HG02981 (cell line): ENCODE data around the gene PLAGL1.

ENCODE experiments used
- ATAC-seq: cut with Tn5 transposase; IDR thresholded peaks from one replicate; pipeline ENCODE4 v1.9.1; 2021; ENCODE audit warnings: mild to moderate bottlenecking, moderate library complexity; ENCODE audit not compliant: unreplicated experiment

The PLAGL1 gene

DNA sequence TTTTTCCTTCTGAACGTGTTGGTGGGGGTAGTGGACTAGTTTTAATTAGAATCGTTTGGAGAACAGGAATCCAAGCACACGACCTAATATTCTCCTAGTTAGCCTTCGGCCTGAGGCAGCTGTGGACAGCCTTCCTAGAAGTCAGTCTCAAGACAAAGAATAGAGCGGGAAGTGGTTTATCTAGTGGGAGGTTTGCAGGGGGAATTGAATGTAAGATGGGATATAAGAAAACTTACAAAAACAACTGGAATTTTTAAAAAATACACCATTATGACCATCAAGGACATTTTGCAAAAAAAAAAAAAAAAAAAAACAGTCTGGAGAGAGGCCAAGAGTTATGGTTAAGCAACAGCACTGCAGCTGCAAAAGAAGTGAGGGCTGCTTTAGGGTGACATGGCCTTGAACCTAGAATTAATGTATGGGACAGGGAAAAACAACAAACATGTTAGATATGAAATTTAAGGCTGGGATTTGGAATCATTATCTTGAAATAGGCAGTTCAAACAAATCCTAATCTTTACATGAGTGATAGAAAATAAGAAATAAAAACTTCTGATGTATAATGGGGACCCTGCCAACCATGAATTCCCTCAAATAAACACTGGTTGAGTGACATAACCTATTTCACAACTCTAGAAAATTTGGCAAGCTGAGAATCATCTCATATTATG is 40.2 kb downstream of the PLAGL1 start:
- no peak for ATAC-seq

DNA sequence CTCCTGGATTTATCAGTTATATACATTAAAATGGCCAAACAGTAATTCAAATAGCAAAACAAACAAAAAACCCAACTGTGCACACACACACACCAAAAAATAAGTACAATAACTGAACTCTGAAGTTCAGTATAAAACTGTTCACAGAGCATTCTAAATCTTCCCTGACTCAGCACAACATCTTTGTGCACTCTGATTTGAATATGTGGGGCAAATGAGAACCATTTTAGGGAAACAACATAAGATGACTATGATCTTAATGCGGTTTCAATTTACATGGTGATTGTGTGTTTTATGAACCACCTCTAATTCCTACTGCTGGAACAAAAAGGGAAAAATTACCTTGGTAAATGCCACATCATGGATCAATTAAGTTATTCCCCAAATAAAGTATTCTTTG is 41.7 kb downstream of the PLAGL1 start:
- ATAC-seq = no peak

- ATAC-seq = no peak
These were observed 42.4 kb downstream of the PLAGL1 start for GRCh38 chr6:143965503-143966171.

DNA sequence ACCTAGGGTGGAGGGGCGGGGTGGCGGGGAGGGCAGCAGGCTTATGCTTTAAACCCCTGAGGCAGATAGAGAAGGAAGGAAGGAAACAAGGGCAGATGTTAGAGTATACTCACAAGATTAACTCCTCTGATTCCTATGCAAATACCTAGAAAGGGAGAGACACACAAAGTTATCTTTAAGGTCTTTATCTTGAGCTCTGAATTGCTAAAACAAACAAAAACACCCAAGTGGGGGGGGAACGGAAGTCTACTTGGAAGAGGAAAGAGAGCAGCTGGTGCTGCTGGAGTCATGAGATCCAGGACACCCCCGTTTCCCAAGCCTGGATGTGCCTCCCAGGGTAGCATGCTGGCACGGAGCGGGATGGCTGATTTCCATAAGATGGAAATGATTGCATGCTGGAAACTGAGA is 43.4 kb downstream of the PLAGL1 start:
- ATAC-seq = no peak

DNA sequence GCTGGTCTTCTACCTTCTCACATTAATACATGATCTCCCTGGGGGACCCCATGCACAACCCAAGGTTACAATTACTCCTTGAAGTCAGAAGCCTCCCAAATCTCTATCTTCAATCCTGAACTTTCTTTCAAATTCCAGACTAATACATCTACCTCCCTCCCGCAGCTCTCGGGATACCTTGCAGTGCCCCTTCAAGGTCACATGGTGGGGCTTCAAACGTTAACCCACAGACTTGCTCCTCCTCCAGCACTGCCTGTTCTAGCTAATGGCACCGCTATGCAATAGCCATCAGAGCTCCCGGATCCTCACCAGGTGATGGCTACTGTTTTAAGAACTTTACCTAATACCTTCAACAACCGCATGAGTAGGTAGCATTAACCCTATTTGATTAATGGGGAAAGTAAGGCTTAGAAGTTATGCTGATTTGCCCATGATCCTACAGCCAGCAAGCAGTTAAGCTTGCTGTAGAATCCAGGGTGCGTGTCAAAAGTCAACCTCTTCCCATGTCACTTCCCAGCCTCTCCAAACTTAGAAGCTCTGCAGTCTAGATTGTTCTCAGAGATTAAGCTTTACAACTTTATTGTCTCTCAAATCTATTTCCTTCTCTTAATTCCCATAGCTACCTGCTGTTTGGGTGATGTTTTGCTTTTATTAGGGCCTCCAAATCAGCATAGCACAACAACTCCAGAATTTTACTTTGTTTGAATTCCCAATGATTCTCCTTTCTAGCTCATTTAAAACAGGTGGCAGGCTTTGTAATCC is 44.7 kb downstream of the PLAGL1 start:
- ATAC-seq = no peak

DNA sequence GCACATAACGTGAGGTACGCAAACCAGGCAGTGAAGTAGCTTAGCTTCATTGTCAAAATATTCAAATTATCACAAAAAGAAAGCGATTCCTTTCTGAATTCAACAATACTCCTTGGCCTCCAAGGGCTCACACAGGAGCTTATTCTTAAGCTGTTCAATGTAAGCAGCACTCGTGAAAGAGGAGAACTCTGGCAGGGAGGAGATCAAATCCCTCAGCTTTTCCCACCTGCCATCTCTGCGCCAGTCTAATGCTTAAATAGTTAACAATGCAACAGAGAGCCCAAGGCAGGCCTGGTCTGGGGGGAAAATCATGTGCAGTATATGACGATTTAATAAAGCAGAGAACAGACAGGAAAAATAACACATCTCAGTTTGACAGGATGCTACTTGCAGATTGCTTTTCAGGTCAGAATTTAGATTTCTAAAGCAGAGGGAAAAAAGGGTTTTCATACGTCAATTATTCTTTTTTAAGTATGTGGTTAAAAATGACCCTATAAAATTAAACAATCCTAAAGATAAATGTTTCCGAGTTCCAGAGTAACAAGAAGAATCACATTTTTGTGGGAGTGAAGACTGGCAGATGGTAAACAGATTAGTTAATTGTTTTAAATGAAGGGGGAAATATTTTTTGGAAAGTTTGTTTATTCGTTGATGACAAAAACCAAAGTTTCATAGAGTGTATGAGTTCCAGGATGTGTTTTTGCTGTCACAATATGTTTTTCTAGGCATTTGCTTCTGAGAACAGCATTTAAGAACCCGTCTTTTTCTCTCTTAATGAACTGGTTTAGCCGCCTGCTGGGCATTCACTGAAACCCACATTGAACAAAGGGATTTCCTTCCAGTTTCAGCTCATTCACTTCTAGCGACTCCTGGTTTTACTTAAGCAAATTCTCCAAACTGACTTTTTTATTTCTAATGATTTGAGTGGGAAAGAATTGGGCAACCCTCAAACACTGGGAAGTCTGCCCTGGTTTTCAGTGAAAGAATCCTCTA is 45.9 kb downstream of the PLAGL1 start:
- ATAC-seq = no peak

DNA sequence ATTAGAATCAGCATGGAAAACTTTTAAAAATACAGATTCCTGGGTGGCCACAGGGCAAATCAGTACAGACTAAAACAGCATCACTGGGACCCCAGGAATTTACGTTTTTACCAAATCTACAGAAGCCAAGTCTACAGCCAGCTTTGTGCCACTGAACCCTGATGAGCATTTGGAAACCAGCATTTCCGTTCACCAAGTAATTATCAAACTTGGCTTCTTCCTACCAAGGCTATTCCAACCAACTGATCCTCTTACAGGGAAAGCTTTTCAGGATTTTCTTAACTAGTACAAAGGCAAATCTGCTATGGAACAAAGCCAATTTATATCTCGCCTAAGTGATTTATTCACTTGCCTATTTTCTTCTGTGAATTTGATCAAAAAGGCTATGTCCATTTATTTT is 47.0 kb downstream of the PLAGL1 start:
- no peak for ATAC-seq

- ATAC-seq = no peak
These were observed 48.1 kb downstream of the PLAGL1 start for GRCh38 chr6:143959927-143960326.

- ATAC-seq = no peak
These were observed 49.1 kb downstream of the PLAGL1 start for GRCh38 chr6:143958839-143959399.

DNA sequence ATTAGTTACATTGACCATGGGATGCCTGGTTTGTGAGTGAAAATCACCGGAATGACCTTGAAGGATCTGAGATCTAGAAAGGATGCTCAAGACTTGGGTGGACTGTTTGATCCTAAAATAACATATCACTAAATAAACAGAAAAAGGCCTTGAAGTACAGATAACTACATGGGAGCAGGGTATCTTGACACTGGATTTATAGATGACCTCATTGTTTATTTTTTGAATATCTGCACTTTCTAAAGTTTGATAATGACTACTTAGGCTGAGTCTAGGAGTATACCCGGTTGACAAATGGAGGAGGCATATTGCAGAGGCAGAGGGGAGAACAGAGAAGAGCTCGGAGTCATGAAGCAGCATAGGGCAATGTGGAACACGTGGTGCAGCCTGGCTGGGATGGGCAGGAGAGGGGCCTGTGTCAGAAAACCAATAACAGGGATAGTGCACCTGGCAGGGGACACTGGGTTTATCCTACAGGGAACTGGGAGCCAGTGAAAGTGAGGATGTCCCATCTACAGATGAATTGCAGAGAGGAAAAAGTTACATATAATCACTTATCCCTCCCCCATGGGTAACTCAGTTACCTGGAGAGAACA is 50.3 kb downstream of the PLAGL1 start:
- no peak for ATAC-seq

DNA sequence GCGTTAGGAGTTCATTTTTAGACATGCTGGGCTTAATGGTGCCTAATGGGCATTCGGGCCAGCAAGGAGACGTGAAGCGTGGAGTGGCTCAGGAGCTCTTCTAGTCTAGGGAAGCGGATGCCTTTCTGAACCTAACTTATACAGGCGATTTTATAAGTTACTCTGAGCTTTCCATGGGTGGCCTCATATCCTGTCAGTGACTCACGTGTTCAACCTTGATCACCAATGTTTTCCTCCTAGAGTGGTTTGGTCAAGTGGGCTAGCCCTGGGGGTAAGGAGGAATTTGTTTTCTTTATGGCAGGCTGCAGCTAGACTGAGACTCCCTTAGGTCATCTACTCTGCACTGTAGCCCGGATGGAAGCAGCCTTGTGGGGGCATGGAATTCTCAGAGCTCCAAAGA is 52.1 kb downstream of the PLAGL1 start:
- ATAC-seq = no peak

- ATAC-seq = no peak
These were observed 54.1 kb downstream of the PLAGL1 start for GRCh38 chr6:143953922-143954321.

GRCh38 chr6:143952947-143953701 is 54.9 kb downstream of the PLAGL1 start:
- no peak for ATAC-seq

DNA sequence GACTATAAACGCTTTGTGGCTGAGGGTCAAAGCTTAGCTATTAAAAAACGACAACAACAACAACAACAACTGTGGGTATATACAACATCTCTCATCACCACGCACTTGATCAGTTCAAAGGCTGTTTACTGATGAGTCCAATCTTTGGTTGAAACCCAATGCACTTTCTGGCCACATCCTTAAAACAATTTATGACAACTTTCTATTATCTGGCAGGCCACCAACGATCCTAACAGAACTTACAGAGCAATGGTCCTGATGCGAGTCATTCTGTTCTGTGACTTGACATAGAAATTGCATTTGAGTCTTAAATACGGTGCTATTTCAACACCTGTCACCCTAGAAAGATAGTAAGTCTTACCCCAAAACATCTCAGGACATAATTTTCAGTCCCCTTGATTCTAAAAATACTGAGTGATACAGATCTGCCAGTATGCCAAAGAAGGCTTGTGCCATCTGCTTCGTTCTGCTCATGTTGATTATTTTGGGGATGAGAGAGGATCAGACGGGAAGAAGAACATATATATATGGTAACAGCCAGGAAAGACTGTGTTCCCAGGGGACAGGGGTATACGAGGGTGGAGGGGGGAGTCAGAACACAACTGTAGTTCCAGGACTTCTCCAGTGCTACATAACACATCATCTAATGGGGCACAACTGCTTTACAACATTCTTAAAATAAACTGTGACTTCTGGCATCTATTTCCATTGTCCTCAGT is 55.8 kb downstream of the PLAGL1 start:
- no peak for ATAC-seq

GRCh38 chr6:143950875-143951274 is 57.2 kb downstream of the PLAGL1 start:
- no peak for ATAC-seq

DNA sequence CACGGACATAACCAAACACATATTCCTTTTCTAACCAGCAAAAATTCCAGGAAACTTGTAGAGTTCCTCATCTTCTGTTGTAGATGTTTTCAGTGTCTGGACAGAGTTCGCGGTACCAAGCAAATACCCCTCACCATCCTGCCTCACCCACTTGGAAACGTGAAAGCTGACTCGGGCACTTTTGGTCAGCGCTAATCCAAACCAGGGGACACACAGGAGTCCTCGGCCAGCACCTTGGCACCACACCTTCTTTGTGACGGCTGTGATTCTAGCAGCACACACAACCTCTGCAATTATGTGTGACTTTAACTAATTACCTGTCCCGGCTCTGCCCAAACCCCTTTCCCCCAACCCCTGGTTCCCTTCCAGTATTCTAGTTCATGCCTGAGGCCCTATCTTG is 58.1 kb downstream of the PLAGL1 start:
- no peak for ATAC-seq

DNA sequence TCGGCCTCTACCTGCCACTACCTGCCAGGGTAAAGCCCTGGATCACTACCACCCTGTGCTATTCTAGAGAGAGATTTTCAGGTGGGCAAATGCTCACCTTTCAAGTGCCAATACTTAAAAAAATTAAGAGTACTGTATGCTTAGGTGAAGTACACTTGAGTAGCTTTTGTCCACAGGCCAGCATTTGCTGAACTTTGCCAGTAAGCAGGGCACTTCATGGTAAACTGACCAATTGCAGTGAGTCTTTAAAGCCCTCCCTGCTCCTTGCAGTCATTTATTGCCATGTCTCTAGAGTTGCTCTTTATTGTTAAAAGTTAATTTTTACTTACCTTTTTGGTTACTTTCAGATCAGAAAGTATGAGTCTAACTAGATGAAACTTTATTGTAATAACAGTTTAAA is 58.5 kb downstream of the PLAGL1 start:
- ATAC-seq = no peak

GRCh38 chr6:143948208-143948607 is 59.9 kb downstream of the PLAGL1 start:
- ATAC-seq = no peak
